Esophagus (tissue), 2 donors: Measurements from ENCODE around the gene INTU. TPM values are rescaled to one million over a fixed set of nuclear protein-coding genes. Genes with fewer than 3 reads are reported as not detected.
"Not testable (repeated sequence)": the region's sequence is repeated elsewhere in the genome, so short reads cannot be mapped to it uniquely, and the experiment has no call there.

Source experiments
- H3K27ac ChIP-seq, 2 donors: one replicate each; pipeline ENCODE4 v1.5.1; 2013; ENCODE audit warnings: low read depth in 2 of 2, mild to moderate bottlenecking in 2 of 2, inconsistent platforms in 1 of 2, low read length in 1 of 2, moderate library complexity in 1 of 2
- H3K27me3 ChIP-seq, 2 donors: one replicate each; pipeline ENCODE4 v1.6.1; 2013; ENCODE audit warnings: low read length in 2 of 2, control low read depth in 1 of 2, mild to moderate bottlenecking in 1 of 2; ENCODE audit not compliant: insufficient read depth in 2 of 2, control insufficient read depth in 1 of 2
- H3K36me3 ChIP-seq, 2 donors: one replicate each; pipeline ENCODE4 v1.6.1; 2013; ENCODE audit warnings: low read length in 1 of 2; ENCODE audit not compliant: control insufficient read depth in 2 of 2, insufficient read depth in 2 of 2
- H3K4me1 ChIP-seq, 2 donors: one replicate each; pipeline ENCODE4 v1.6.1; 2013; ENCODE audit warnings: low read length in 1 of 2; ENCODE audit not compliant: control insufficient read depth in 2 of 2, insufficient read depth in 2 of 2
- H3K4me3 ChIP-seq, 2 donors: one replicate each; pipeline ENCODE4 v1.5.1; 2013; ENCODE audit warnings: low read length in 2 of 2, mild to moderate bottlenecking in 2 of 2, low read depth in 1 of 2, moderate library complexity in 1 of 2
- H3K9me3 ChIP-seq, 2 donors: one replicate each; pipeline ENCODE4 v1.6.1; 2013; ENCODE audit warnings: mild to moderate bottlenecking in 2 of 2, low read depth in 1 of 2, low read length in 1 of 2, moderate library complexity in 1 of 2; ENCODE audit not compliant: control insufficient read depth in 2 of 2, insufficient read depth in 1 of 2
- WGBS, 2 donors: extraction: QIAGEN DNeasy Blood & Tissue Kit; methylation state at CpG; one replicate each; pipeline ENCODE4 v1.1.7; 2013; 5-methylcytosine and 5-hydroxymethylcytosine counted together
- polyA plus RNA-seq, 2 donors: library from polyadenylated mRNA; stranded (reverse); fragments of 200-250 nt; gene quantifications; one replicate each; pipeline ENCODE4 v1.2.3, GENCODE V29; 2013
- donor health status: healthy with polysubstance abuse.
- donor health status: Bipolar disorder and iron deficiency.

INTU gene
- 1 to 10 TPM; 2.3 to 3.3 TPM for polyA plus RNA-seq

DNA sequence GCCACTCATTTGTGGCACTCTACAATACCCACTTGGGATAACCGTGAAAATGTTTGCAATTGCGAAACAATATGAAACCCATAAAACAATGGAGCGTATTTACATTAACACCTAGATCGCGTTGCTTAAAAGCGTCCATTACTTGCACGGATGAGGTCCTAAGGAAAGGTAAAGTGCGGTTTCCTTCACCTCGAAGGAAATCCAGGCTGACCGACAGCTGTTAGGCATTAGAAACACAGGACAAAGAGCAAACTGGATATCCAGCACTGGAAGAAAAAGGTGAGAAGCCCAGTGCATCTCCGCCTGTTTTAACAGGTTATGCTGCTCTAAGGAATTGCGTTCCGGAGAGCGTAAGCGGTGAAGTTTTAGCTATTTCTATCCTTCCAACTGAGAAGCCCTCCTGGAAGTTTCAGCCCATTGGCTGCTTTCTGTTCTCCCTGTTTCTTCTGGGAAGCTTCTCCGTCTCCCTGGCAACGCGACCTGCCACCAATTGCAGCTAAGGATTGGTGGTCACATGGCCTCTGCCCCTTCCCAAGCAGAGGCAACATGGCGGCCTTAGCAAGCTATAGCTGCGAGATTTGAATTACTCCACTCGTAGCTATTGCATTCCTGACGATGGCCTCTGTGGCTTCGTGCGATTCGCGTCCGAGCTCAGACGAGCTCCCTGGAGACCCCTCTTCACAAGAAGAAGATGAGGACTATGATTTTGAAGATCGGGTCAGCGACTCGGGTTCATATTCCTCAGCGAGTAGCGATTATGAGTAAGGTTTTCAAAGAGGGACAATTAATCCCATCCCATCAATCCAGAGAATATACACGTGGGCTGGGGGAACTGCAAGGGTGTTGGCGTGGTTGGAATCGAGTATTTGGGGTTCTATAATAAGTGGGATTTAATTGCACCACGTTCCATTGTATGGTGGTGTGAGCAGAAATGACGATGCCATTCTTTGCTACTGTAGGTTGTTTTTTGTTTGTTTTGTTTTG is at the start of gene INTU:
Gene INTU, plus strand, starts transcription at position 538 of the 984 bp plus-strand sequence. Its CDS starts 78 bp downstream, at position 616.
- no peaks in the 10 kb centered on the region for H3K27me3 ChIP-seq
- H3K4me1 ChIP-seq = no peaks in the 10 kb centered on the region
- peak within 1 kb of the TSS; percentile 64 to 94 for H3K4me3 ChIP-seq
- peak within 1 kb of the TSS; percentile 35 to 87 for H3K27ac ChIP-seq
- H3K9me3 ChIP-seq = no peaks in the 10 kb centered on the region
- 1 to 2% methylated on average over 38 of the region's 38 CpGs for WGBS, 2 donors
- no peaks in the 10 kb centered on the region for H3K36me3 ChIP-seq

DNA sequence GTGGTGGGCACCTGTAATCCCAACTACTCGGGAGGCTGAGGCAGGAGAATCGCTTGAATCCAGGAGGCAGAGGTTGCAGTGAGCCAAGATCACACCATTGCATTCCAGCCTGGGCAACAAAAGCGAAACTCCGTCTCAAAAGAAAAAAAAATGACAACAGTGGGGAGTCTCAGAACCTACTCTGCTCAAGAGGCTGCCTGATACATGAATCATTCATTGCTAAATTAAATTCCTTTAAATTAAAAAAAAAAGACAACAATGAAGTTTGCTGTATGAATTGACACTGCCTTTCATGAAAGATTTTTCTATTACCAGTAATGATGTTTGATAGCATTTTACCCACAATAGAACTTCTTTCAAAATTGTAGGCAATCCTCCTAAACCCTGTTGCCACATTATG is 46.3 kb upstream of the INTU start:
- H3K4me1 ChIP-seq, H3K27me3 ChIP-seq, H3K9me3 ChIP-seq, H3K27ac ChIP-seq, H3K4me3 ChIP-seq, H3K36me3 ChIP-seq: not testable (repeated sequence)
- WGBS, 2 donors = 81 to 87% methylated on average over 4 of the region's 4 CpGs

DNA sequence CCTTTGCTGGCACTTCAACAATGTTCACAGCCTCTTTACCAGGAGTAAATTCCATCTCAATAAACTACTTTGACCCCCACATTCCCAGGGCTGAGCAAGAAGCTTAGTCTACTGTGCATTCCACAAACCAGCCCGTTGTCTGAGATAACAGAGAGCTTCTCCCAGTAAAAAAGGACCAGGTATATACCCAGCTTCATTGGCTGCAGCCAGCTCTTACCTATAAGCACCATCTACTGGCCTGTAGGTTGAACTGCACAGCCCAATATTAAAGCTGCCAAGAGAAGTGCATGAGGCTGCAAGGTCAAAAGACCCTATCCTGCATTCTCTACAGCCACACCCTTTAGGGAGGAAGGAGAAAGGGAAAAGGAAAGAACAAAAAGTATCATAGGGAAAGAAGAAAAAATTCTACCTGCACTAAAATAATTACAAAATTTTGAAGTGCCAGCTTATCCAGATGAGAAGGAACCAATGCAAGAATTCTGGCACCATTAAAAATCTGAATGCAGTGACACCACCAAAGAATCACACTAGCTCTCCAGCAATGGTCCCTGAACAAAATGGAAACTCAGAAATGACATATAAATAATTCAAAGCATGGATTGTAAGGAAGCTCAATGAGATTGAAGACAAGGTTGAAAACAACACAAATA is 45.7 kb upstream of the INTU start:
- no peaks in the 10 kb centered on the region for H3K4me1 ChIP-seq
- H3K27me3 ChIP-seq = no peaks in the 10 kb centered on the region
- no peak overlapping the region for H3K27ac ChIP-seq
- no peak overlapping the region for H3K4me3 ChIP-seq
- H3K9me3 ChIP-seq = no peaks in the 10 kb centered on the region
- no peaks in the 10 kb centered on the region for H3K36me3 ChIP-seq
- WGBS, 2 donors = 0 to 3% methylated on average over 1 of the region's 1 CpG

DNA sequence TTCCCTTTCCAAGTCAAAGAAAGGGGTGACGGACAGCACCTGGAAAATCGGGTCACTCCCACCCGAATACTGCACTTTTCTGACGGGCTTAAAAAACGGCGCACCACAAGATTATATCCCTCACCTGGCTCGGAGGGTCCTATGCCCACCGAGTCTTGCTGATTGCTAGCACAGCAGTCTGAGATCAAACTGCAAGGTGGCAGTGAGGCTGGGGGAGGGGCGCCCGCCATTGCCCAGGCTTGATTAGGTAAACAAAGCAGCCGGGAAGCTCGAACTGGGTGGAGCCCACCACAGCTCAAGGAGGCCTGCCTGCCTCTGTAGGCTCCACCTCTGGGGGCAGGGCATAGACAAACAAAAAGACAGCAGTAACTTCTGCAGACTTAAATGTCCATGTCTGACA is 43.6 kb upstream of the INTU start:
- H3K27me3 ChIP-seq, H3K4me3 ChIP-seq, H3K4me1 ChIP-seq, H3K36me3 ChIP-seq, H3K27ac ChIP-seq, H3K9me3 ChIP-seq: not testable (repeated sequence)
- 82 to 91% methylated on average over 9 to 10 of the region's 12 CpGs for WGBS, 2 donors

DNA sequence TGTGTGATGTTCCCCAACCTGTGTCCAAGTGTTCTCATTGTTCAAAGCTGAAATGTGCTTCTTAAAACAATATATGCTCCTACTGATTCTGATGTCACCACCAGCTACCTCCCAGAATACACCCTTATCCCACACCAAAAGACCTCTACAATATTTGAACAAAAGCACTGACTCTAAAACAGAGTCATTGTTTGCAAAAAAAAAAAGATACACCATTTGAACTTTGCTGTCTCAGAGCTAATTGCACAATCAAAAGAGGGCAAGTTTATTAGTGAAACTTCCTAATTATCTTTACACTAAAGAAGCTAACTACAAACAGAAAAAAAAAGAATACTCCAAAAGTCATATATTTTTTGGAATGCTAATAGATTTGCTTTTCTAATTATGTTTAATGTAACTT is 34.1 kb upstream of the INTU start:
- no peak overlapping the region for H3K27ac ChIP-seq
- no peaks in the 10 kb centered on the region for H3K4me1 ChIP-seq
- H3K36me3 ChIP-seq = no peaks in the 10 kb centered on the region
- no peak overlapping the region for H3K4me3 ChIP-seq
- no peaks in the 10 kb centered on the region for H3K27me3 ChIP-seq
- no peaks in the 10 kb centered on the region for H3K9me3 ChIP-seq

DNA sequence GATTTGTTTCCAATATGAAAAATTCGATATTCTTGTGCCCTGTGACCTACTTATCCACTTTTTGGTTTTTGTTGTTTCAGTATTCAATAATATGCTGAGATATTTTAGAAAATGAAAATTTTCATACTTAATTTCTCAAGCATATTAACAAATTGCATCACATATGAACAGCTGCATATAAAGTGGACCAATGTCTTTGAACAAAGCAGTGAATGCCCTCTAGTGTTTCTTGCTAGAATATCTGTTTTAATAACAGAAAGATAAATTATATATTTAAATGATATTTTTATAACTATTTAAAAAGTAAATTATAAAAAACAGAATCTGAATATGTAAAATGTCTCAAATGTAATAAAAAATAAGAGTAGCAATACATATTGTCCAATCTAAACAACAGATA is 31.7 kb upstream of the INTU start:
- Histone ChIP-seq H3K27ac (no peak overlapping the region), H3K4me1 (no peaks in the 10 kb centered on the region), H3K36me3 (no peaks in the 10 kb centered on the region), H3K4me3 (no peak overlapping the region), H3K9me3 (no peaks in the 10 kb centered on the region), H3K27me3 (no peaks in the 10 kb centered on the region)
- 85 to 86% methylated on average over 1 of the region's 1 CpG for WGBS, 2 donors

DNA sequence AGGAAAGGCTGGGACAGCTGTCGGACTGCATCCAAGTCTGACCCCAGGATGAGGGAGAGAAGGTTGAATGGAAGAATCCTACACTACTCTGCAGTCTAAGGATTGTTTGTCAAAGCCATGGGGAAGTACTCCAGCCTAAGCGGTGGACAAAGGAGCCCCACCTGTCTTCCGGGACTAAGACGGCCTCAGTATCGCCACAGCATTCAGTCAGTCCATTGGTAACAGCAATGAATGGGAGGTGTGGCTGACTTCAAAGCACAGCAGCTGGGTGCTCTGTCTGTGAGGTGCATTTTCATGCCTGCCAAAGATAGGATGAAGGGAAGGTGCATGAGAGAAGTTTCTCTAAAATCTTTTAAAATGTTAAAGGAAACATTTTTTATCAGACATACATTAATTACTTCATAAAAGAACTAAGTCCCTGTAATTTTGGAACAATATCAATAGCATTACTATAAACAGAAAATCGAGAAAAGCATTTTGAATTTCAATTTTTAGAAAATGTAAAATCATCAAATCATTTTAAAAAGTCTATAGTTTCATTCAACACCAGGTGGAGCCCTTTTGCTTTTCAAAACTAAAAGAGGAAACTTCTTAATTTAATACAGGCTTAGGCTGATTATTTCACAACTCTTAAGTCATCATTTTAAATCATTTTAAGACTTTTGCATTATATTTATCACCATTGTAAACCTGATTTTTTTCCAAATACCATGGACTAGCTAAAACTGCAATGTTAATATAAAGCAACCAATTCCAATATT is 27.6 kb upstream of the INTU start:
- no peak overlapping the region for H3K4me3 ChIP-seq
- no peaks in the 10 kb centered on the region for H3K9me3 ChIP-seq
- no peaks in the 10 kb centered on the region for H3K4me1 ChIP-seq
- no peaks in the 10 kb centered on the region for H3K36me3 ChIP-seq
- no peaks in the 10 kb centered on the region for H3K27me3 ChIP-seq
- WGBS, 2 donors = 15% methylated on average over 6 of the region's 6 CpGs
- no peak overlapping the region for H3K27ac ChIP-seq

DNA sequence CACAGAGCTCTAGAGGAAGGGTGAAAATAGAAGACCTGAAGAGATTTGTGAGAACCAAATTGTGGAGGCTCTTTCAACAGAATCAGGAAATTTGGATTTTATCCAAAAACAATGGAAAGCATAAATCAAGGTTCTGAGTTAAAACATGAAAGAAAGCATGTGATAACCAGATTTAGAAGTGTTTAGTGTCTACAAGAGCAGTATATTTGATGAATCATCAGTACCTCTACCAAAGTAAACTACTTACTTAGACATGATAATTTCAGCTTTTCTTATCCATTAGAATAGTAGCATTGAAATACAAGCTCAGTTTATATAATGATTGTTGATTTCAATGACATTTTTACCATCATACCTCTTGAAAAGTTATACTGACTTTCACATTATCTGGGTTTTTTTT is 25.9 kb upstream of the INTU start:
- H3K27me3 ChIP-seq = no peaks in the 10 kb centered on the region
- H3K4me3 ChIP-seq = no peak overlapping the region
- no peak overlapping the region for H3K27ac ChIP-seq

DNA sequence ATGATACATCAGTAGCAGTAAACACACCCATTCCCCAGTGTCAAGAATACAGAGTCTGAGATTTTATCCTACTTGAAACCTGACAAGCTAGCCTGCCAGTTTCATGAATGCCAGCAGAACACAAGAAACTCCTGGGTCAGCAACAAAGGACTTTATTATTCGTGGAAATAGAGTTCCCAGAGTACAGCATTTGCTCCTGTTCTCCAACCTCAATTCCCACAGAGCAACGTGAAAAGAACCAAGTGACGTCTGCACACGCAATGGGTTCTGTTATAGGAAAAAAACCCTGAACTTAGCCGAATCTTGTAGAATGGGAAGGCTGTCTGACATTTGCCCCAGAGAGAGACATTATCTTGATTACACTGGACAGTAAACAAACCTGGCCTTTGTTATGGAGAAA is 23.3 kb upstream of the INTU start:
- no peaks in the 10 kb centered on the region for H3K9me3 ChIP-seq

More for the DNA sequence above, 25.9 kb upstream of the INTU start:
- no peaks in the 10 kb centered on the region for H3K9me3 ChIP-seq
- H3K36me3 ChIP-seq = no peaks in the 10 kb centered on the region
- H3K4me1 ChIP-seq = no peaks in the 10 kb centered on the region

More for the DNA sequence above, 23.3 kb upstream of the INTU start:
- 33 to 65% methylated on average over 5 of the region's 5 CpGs for WGBS, 2 donors
- H3K4me3 ChIP-seq = no peak overlapping the region
- H3K27ac ChIP-seq = no peak overlapping the region
- no peaks in the 10 kb centered on the region for H3K36me3 ChIP-seq
- no peaks in the 10 kb centered on the region for H3K27me3 ChIP-seq
- no peaks in the 10 kb centered on the region for H3K4me1 ChIP-seq
